ENCODE measurements around the gene PTH1R. TPM values are rescaled to one million over a fixed set of nuclear protein-coding genes. Genes with fewer than 3 reads are reported as not detected.

Gene PTH1R
- total RNA-seq, 1 experiment from 2014 or later, result 1.0 TPM

DNA sequence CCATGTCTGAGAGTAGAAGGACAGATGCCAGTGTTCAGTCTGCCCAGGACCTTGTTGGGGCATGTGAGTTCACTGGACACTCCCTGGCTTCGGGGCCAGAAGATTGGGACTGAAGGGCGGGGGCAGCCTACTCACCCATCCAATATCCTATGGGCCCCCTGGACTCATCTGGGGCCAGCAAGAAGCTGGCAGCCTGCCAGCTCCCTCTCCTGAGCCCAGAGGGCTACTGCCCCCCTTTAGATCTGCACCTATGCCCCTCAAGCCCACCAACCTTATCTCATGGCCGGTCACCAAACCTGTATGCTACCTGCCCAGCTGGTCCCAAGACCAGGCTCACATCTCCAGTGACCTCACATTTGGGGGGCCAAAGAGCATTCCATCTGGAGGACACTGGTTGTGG, 8.1 kb downstream of the PTH1R start:
- H3K4me1 Mint-ChIP-seq, result peaks cover 20 to 35% of the 10 kb centered on the region in 2 experiments
- no peak overlapping the region for H3K18ac ChIP-seq (ENCODE audit: insufficient read length, low read depth, low read length)
- H3K79me2 ChIP-seq (ENCODE audit: insufficient read depth, low read length), result no peaks in the 10 kb centered on the region
- H2AFZ ChIP-seq (ENCODE audit: low read length), result no peak overlapping the region
- H3K9ac ChIP-seq (ENCODE audit: extremely low read depth, insufficient read length, low read length), result no peak overlapping the region
- no peak overlapping the region for H3K56ac ChIP-seq (ENCODE audit: insufficient read length, low read depth, low read length)
- DNase-seq, result no peak
- peaks cover 49% of the 10 kb centered on the region for H3K27me3 ChIP-seq (ENCODE audit: insufficient read depth, low read length)
- TF ChIP-seq, protein P1, sequence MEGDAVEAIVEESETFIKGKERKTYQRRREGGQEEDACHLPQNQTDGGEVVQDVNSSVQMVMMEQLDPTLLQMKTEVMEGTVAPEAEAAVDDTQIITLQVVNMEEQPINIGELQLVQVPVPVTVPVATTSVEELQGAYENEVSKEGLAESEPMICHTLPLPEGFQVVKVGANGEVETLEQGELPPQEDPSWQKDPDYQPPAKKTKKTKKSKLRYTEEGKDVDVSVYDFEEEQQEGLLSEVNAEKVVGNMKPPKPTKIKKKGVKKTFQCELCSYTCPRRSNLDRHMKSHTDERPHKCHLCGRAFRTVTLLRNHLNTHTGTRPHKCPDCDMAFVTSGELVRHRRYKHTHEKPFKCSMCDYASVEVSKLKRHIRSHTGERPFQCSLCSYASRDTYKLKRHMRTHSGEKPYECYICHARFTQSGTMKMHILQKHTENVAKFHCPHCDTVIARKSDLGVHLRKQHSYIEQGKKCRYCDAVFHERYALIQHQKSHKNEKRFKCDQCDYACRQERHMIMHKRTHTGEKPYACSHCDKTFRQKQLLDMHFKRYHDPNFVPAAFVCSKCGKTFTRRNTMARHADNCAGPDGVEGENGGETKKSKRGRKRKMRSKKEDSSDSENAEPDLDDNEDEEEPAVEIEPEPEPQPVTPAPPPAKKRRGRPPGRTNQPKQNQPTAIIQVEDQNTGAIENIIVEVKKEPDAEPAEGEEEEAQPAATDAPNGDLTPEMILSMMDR (conservative IDR thresholded peaks at IDR 0.05), result no peak
- no peak overlapping the region for H3K4ac ChIP-seq (ENCODE audit: low read depth, low read length)
- H3K4me3 Mint-ChIP-seq, result no peak overlapping the region
- no peaks in the 10 kb centered on the region; a peak in 1 of 5 replicates for H3K9me3 Mint-ChIP-seq
- H3K36me3 Mint-ChIP-seq (ENCODE audit: insufficient read depth in 1 of 3, low read depth in 3 of 3), result no peaks in the 10 kb centered on the region
- H3K27ac ChIP-seq (ENCODE audit: insufficient read length, low read depth, low read length), result no peak overlapping the region
- H3K27ac Mint-ChIP-seq, result no peak overlapping the region
- H3K23ac ChIP-seq (ENCODE audit: insufficient read length, low read depth, low read length), result no peak overlapping the region
- H2BK20ac ChIP-seq (ENCODE audit: low read depth, low read length, poor library complexity, severe bottlenecking), result no peak overlapping the region
- H3T11ph ChIP-seq (ENCODE audit: low read length), result no peak overlapping the region
- no peak overlapping the region for H3K14ac ChIP-seq (ENCODE audit: insufficient read depth, low read length)
- no peak overlapping the region for H2BK15ac ChIP-seq (ENCODE audit: low read depth, low read length)
- peaks cover 5% of the 10 kb centered on the region for H3K23me2 ChIP-seq (ENCODE audit: insufficient read length, low read depth, low read length, poor library complexity, severe bottlenecking)
- H3K27me3 Mint-ChIP-seq (ENCODE audit: low read depth), result peaks cover 94% of the 10 kb centered on the region
- H4K91ac ChIP-seq (ENCODE audit: insufficient read length, low read depth, low read length), result no peak overlapping the region
- no peaks in the 10 kb centered on the region for H3K79me1 ChIP-seq (ENCODE audit: insufficient read depth, low read depth, low read length, poor library complexity, severe bottlenecking)
- H2BK120ac ChIP-seq (ENCODE audit: low read depth, low read length, poor library complexity, severe bottlenecking), result no peak overlapping the region
- H3K4me1 ChIP-seq (ENCODE audit: insufficient read depth, low read length), result no peaks in the 10 kb centered on the region; the same call in 1 of the 2 replicates
- no peak overlapping the region for H2AK5ac ChIP-seq (ENCODE audit: insufficient read length, low read length)
- H4K20me1 ChIP-seq (ENCODE audit: control insufficient read depth, insufficient read depth, insufficient read length), result no peaks in the 10 kb centered on the region
- no peak overlapping the region for H4K5ac ChIP-seq (ENCODE audit: insufficient read length, low read depth, low read length)
- H2BK12ac ChIP-seq (ENCODE audit: insufficient read length, low read depth, low read length), result no peak overlapping the region
- no peak overlapping the region for H4K8ac ChIP-seq (replicated peaks; ENCODE audit: insufficient read length, low read depth, low read length)
- H3K4me2 ChIP-seq (ENCODE audit: insufficient read depth, insufficient read length, low read length), result no peak overlapping the region
- no peaks in the 10 kb centered on the region for H3K9me3 ChIP-seq (ENCODE audit: control insufficient read depth, low read depth, low read length)
- no CpG with 5 or more reads among the region's 3 CpGs for WGBS (ENCODE audit: extremely low coverage, insufficient read length, low lambda C conversion rate)
- H2BK5ac ChIP-seq (ENCODE audit: insufficient read length, low read length), result no peak overlapping the region

Measured in H9 (cell line).